HG02642 (cell line): ENCODE measurements around the gene HNF1A.

Experiments
- ATAC-seq: cut with Tn5 transposase; IDR thresholded peaks from one replicate; pipeline ENCODE4 v1.9.1; 2021; ENCODE audit warnings: mild to moderate bottlenecking; ENCODE audit not compliant: unreplicated experiment, poor library complexity

HNF1A gene

GRCh38 chr12:120956579-120957300 lies 21.6 kb upstream of the HNF1A start:
- no peak for ATAC-seq

- no peak for ATAC-seq
Observed at GRCh38 chr12:120959111-120959878, 19.0 kb upstream of the HNF1A start.

GRCh38 chr12:120960657-120961056 lies 17.7 kb upstream of the HNF1A start:
- ATAC-seq, result no peak

GRCh38 chr12:120961604-120962531 lies 16.5 kb upstream of the HNF1A start:
- ATAC-seq, result no peak

GRCh38 chr12:120962532-120963020 lies 15.8 kb upstream of the HNF1A start:
- ATAC-seq, result no peak

GRCh38 chr12:120964298-120964697 lies 14.0 kb upstream of the HNF1A start:
- no peak for ATAC-seq

GRCh38 chr12:120965534-120966091 lies 12.7 kb upstream of the HNF1A start:
- no peak for ATAC-seq

- no peak for ATAC-seq
Observed at GRCh38 chr12:120970310-120970709, 8.0 kb upstream of the HNF1A start.

- ATAC-seq, result no peak
Observed at GRCh38 chr12:120971299-120972180, 6.8 kb upstream of the HNF1A start.

- no peak for ATAC-seq
Observed at GRCh38 chr12:120972870-120973543, 5.3 kb upstream of the HNF1A start.

- ATAC-seq, result no peak
Observed at GRCh38 chr12:120977531-120978295, 630 bp upstream of the HNF1A start.

- no peak for ATAC-seq
Observed at GRCh38 chr12:120979220-120979861, 998 bp downstream of the HNF1A start.

GRCh38 chr12:120979862-120980696 lies 1.7 kb downstream of the HNF1A start:
- no peak for ATAC-seq

- no peak for ATAC-seq
Observed at GRCh38 chr12:120980800-120981368, 2.5 kb downstream of the HNF1A start.

GRCh38 chr12:120981407-120981941 lies 3.1 kb downstream of the HNF1A start:
- ATAC-seq, result no peak

- no peak for ATAC-seq
Observed at GRCh38 chr12:120982659-120983058, 4.3 kb downstream of the HNF1A start.
